Amygdala (tissue), 56 donors: ENCODE measurements around the gene TNIK.

Experiments used
- DNase-seq, 56 donors: peaks; one replicate each; lab custom pipeline; 2025; lab: John Stamatoyannopoulos, UW

TNIK gene

GRCh38 chr3:171347301-171348039 lies 112.7 kb downstream of the TNIK start:
- DNase-seq = no peak

GRCh38 chr3:171346582-171347300 lies 113.5 kb downstream of the TNIK start:
- peak in 2 of 56 donors; percentile 22 to 27 for DNase-seq

- no peak for DNase-seq
These were observed 114.2 kb downstream of the TNIK start for GRCh38 chr3:171346019-171346418.

- DNase-seq = peak in 8 of 56 donors; percentile 16 to 55 (median 44)
These were observed 114.9 kb downstream of the TNIK start for GRCh38 chr3:171345107-171345843.

- no peak for DNase-seq
These were observed 116.5 kb downstream of the TNIK start for GRCh38 chr3:171343693-171344092.

GRCh38 chr3:171342783-171343420 lies 117.3 kb downstream of the TNIK start:
- no peak for DNase-seq

GRCh38 chr3:171342200-171342599 lies 118.0 kb downstream of the TNIK start:
- no peak for DNase-seq

- no peak for DNase-seq
These were observed 119.8 kb downstream of the TNIK start for GRCh38 chr3:171340434-171340833.

GRCh38 chr3:171339598-171339997 lies 120.6 kb downstream of the TNIK start:
- DNase-seq = no peak

GRCh38 chr3:171336406-171336805 lies 123.8 kb downstream of the TNIK start:
- DNase-seq = no peak

- no peak for DNase-seq
These were observed 124.6 kb downstream of the TNIK start for GRCh38 chr3:171335559-171335958.

- peak in 1 of 56 donors; percentile 9 for DNase-seq
These were observed 125.8 kb downstream of the TNIK start for GRCh38 chr3:171334465-171334811.

GRCh38 chr3:171333784-171334464 lies 126.3 kb downstream of the TNIK start:
- no peak for DNase-seq

GRCh38 chr3:171330938-171331337 lies 129.3 kb downstream of the TNIK start:
- DNase-seq = peak in 1 of 56 donors; percentile 8

- no peak for DNase-seq
These were observed 130.5 kb downstream of the TNIK start for GRCh38 chr3:171329746-171330145.

- DNase-seq = peak in 3 of 56 donors; percentile 13 to 18 (median 14)
These were observed 131.7 kb downstream of the TNIK start for GRCh38 chr3:171328419-171329082.

- no peak for DNase-seq
These were observed 132.6 kb downstream of the TNIK start for GRCh38 chr3:171327441-171328174.

GRCh38 chr3:171326717-171327440 lies 133.3 kb downstream of the TNIK start:
- DNase-seq = no peak
